CD4-positive, alpha-beta T cell treated with Interferon gamma for 1 hour (primary cell): ENCODE results near the gene USP19.

Experiments used
- DNase-seq: peaks from one replicate; pipeline ENCODE4 v3.0.0-alpha.2; 2020

USP19 gene

GRCh38 chr3:49098910-49099630 is 21.6 kb downstream of the USP19 start:
- no peak for DNase-seq

- DNase-seq: no peak
Observed at GRCh38 chr3:49098429-49098828, 22.2 kb downstream of the USP19 start.

GRCh38 chr3:49093853-49094767 is 26.5 kb downstream of the USP19 start, which contains the start of gene QRICH1:
TSS of gene QRICH1 (minus strand) at chr3:49094071. CDS start at chr3:49077017, 17,054 bp downstream.
- DNase-seq: peak; percentile 96

- peak; percentile 80 for DNase-seq
Observed at GRCh38 chr3:49092938-49093852, 27.4 kb downstream of the USP19 start.

GRCh38 chr3:49081429-49081828 is 39.2 kb downstream of the USP19 start:
- no peak for DNase-seq

- DNase-seq: no peak
Observed at GRCh38 chr3:49079270-49079669, 41.4 kb downstream of the USP19 start.

GRCh38 chr3:49076646-49077045 is 44.0 kb downstream of the USP19 start:
- DNase-seq: no peak

- DNase-seq: no peak
Observed at GRCh38 chr3:49076116-49076515, 44.5 kb downstream of the USP19 start.
